ENCODE results near the gene GHDC. TPM values are rescaled to one million over a fixed set of nuclear protein-coding genes. Genes with fewer than 3 reads are reported as not detected.
"Not testable (repeated sequence)": the region's sequence is repeated elsewhere in the genome, so short reads cannot be mapped to it uniquely, and the experiment has no call there.

Gene GHDC
- total RNA-seq, 6 donors from 2014 or later = 24.3 to 40.9 (median 33.0) TPM

- no peak for TF ChIP-seq POLR2AphosphoS5 (IDR thresholded peaks at IDR 0.05)
- TF ChIP-seq EP300 (IDR thresholded peaks at IDR 0.05) = no peak
- no peak for TF ChIP-seq CTCF (IDR thresholded peaks at IDR 0.05)
- TF ChIP-seq POLR2A (IDR thresholded peaks at IDR 0.05) = no peak
- Histone ChIP-seq H3K9me3 (no peaks in the 10 kb centered on the region), H3K27ac (peak overlapping the region in 3 of 4 donors; percentile 1 to 19 (median 1)), H3K4me1 (peaks cover 44 to 61% (median 50%) of the 10 kb centered on the region in 4 donors), H3K36me3 (peaks cover 0 to 36% (median 9%) of the 10 kb centered on the region in 4 donors), H3K27me3 (no peaks in the 10 kb centered on the region), H3K4me3 (no peak overlapping the region)
- ATAC-seq (ENCODE audit: low FRiP score in 2 of 2) (peak in 1 of 2 donors; percentile 43), DNase-seq (no peak)
- WGBS, 2 donors = 51 to 74% methylated on average over 6 to 8 of the region's 8 CpGs
Observed at GRCh38 chr17:42141382-42141781, 52.9 kb downstream of the GHDC start.

DNA sequence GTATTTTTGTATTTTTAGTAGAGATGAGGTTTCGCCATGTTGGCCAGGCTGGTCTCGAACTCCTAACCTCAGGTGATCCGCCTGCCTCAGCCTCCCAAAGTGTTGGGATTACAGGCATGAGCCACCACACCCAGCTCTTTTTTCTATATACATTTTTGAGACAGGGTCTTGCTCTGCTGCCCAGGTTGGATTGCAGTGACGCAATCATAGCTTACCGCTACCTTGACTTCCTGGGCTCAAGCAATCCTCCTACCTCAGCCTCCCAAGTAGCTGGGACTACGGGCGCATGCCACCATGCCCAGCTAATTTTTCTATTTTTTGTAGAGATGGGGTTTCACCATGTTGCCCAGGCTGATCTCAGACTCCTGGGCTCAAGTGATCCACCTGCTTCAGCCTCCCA, 53.6 kb downstream of the GHDC start:
- Histone ChIP-seq H3K36me3 (peaks cover 0 to 29% (median 9%) of the 10 kb centered on the region in 4 donors), H3K27ac (peak overlapping the region in 1 of 4 donors; percentile 1), H3K4me1 (peaks cover 51 to 68% (median 57%) of the 10 kb centered on the region in 4 donors)
- not testable (repeated sequence) for ATAC-seq (ENCODE audit: low FRiP score in 2 of 2); H3K4me3 ChIP-seq; H3K27me3 ChIP-seq; H3K9me3 ChIP-seq; DNase-seq
- WGBS, 2 donors = 97 to 98% methylated on average over 7 of the region's 7 CpGs

Other genes starting within 250 kb of the GHDC start
- 10 to 100 TPM; 33.4 to 62.3 (median 45.3) TPM for gene CNP, start 227.7 kb downstream of the GHDC start, total RNA-seq
- 100 to 1,000 TPM in 1 of 6 donors, 10 to 100 TPM in 5; 53.2 to 109 (median 73.5) TPM for gene DNAJC7, start 177.1 kb downstream of the GHDC start, total RNA-seq
- gene NKIRAS2, start 174.4 kb downstream of the GHDC start, total RNA-seq = 10 to 100 TPM; 27.2 to 36.6 (median 31.0) TPM
- 1 to 10 TPM; 1.1 to 5.2 (median 2.3) TPM for gene C17orf113, start 143.9 kb downstream of the GHDC start, total RNA-seq
- 1 to 10 TPM in 2 of 6 donors, under 1 TPM in 4; 0.30 to 2.1 (median 0.44) TPM for gene ZNF385C, start 96.0 kb downstream of the GHDC start, total RNA-seq
- gene DHX58, start 81.8 kb downstream of the GHDC start, total RNA-seq = 10 to 100 TPM; 15.8 to 56.6 (median 32.6) TPM
- gene KAT2A, start 73.1 kb downstream of the GHDC start, total RNA-seq = 100 to 1,000 TPM in 1 of 6 donors, 10 to 100 TPM in 5; 17.0 to 116 (median 32.5) TPM
- 1 to 10 TPM in 1 of 6 donors, under 1 TPM in 1, not detected in 4; 0.15 to 1.0 TPM for gene HSPB9, start 71.7 kb downstream of the GHDC start, total RNA-seq
- gene RAB5C, start 39.5 kb downstream of the GHDC start, total RNA-seq = 100 to 1,000 TPM in 3 of 6 donors, 10 to 100 TPM in 3; 57.6 to 183 (median 133) TPM
- under 1 TPM in 2 of 6 donors, not detected in 4; under 0.01 to 0.27 TPM for gene KCNH4, start 13.4 kb downstream of the GHDC start, total RNA-seq
- not detected for gene HCRT, start 9.0 kb downstream of the GHDC start, total RNA-seq
- gene STAT5B, start 81.9 kb upstream of the GHDC start, total RNA-seq = 100 to 1,000 TPM in 1 of 6 donors, 10 to 100 TPM in 5; 48.6 to 115 (median 66.3) TPM
- gene STAT5A, start 94.0 kb upstream of the GHDC start, total RNA-seq = 100 to 1,000 TPM in 1 of 6 donors, 10 to 100 TPM in 5; 33.7 to 119 (median 70.3) TPM
- gene STAT3, start 193.9 kb upstream of the GHDC start, total RNA-seq = 100 to 1,000 TPM; 228 to 335 (median 264) TPM
- 100 to 1,000 TPM in 5 of 6 donors, 10 to 100 TPM in 1; 89.1 to 406 (median 307) TPM for gene CAVIN1, start 228.8 kb upstream of the GHDC start, total RNA-seq

All from upper lobe of left lung (tissue), 6 donors.